Natural killer cell (primary cell): ENCODE data around the gene CTNNA2. TPM values are rescaled to one million over a fixed set of nuclear protein-coding genes. Genes with fewer than 3 reads are reported as not detected.

Experiments
- ATAC-seq, 3 donors: fragments of 150-1000 bp in 2 of 3; fragments of 200-7000 bp in 1 of 3; cut with Tn5 transposase; 1 replicate in 1 of 3; 2 replicates in 2 of 3; pipeline ENCODE4 v1.10.0; 2021; ENCODE audit warnings: mild to moderate bottlenecking in 2 of 3, moderate library complexity in 2 of 3
- DNase-seq, 2 donors: peaks; one replicate each; pipeline versions ENCODE4 v3.0.0 to v3.0.0-alpha.2; 2013 to 2021; ENCODE audit warnings: mixed read lengths in 1 of 2
- H3K27ac ChIP-seq: one replicate; pipeline ENCODE4 v1.5.1; 2013; ENCODE audit warnings: mild to moderate bottlenecking, low read length
- H3K27me3 ChIP-seq: one replicate; pipeline ENCODE4 v1.6.1; 2013; ENCODE audit warnings: low read length; ENCODE audit not compliant: control insufficient read depth, insufficient read depth
- H3K36me3 ChIP-seq: one replicate; pipeline ENCODE4 v1.6.1; 2013; ENCODE audit warnings: low read length; ENCODE audit not compliant: control insufficient read depth, insufficient read depth
- H3K4me1 ChIP-seq: one replicate; pipeline ENCODE4 v1.6.1; 2013; ENCODE audit warnings: low read length; ENCODE audit not compliant: control insufficient read depth, insufficient read depth
- H3K4me3 ChIP-seq: one replicate; pipeline ENCODE4 v1.5.1; 2013; ENCODE audit warnings: low read length
- H3K9me3 ChIP-seq: one replicate; pipeline ENCODE4 v1.6.1; 2013; ENCODE audit warnings: low read length; ENCODE audit not compliant: control insufficient read depth, insufficient read depth
- H3K27ac Mint-ChIP-seq, 2 donors: one replicate each; pipeline ENCODE4 v1.8.0; 2022; ENCODE audit warnings: mild to moderate bottlenecking in 2 of 2, mixed read lengths in 2 of 2, moderate library complexity in 1 of 2
- H3K27me3 Mint-ChIP-seq, 2 donors: one replicate each; pipeline ENCODE4 v1.8.0; 2022; ENCODE audit warnings: low read depth in 2 of 2, mixed read lengths in 2 of 2
- H3K36me3 Mint-ChIP-seq: one replicate; pipeline ENCODE4 v1.8.0; 2022; ENCODE audit warnings: mixed read lengths
- H3K4me1 Mint-ChIP-seq, 2 donors: one replicate each; pipeline ENCODE4 v1.8.0; 2022; ENCODE audit warnings: mixed read lengths in 2 of 2
- H3K4me3 Mint-ChIP-seq: one replicate; pipeline ENCODE4 v1.8.0; 2022; ENCODE audit warnings: mild to moderate bottlenecking, moderate library complexity, mixed read lengths
- H3K9me3 Mint-ChIP-seq, 2 donors: one replicate each; pipeline ENCODE4 v1.8.0; 2022; ENCODE audit warnings: mixed read lengths in 2 of 2
- CTCF ChIP-seq: fragments of 200-600 bp; IDR thresholded peaks from one replicate; pipeline ENCODE4 v1.8.0; 2022; ENCODE audit warnings: antibody characterized with exemption
- WGBS: methylation state at CpG from one replicate; pipeline ENCODE4 v1.1.7; 2013; ENCODE audit warnings: missing lambda C conversion rate; ENCODE audit not compliant: insufficient coverage; 5-methylcytosine and 5-hydroxymethylcytosine counted together
- intact Hi-C: fragments of 100-400 bp; cut with micrococcal nuclease; formaldehyde crosslinking; loops from one replicate; pipeline ENCODE4 v1.14.2; 2022
- total RNA-seq, 4 donors: library from RNA; stranded (reverse); fragments of 120-200 nt in 1 of 4; gene quantifications; one replicate each; pipeline versions ENCODE4 v1.2.3 to v1.2.4, GENCODE V29; 2013 to 2022

CTNNA2 gene
- total RNA-seq, 3 donors from 2014 or later (not counting 1 experiment from before 2014, with no cell fraction given) = not detected

- Histone ChIP-seq H3K4me1 (no peaks in the 10 kb centered on the region), H3K36me3 (no peaks in the 10 kb centered on the region), H3K9me3 (no peaks in the 10 kb centered on the region), H3K27me3 (no peaks in the 10 kb centered on the region), H3K4me3 (no peak overlapping the region), H3K27ac (no peak overlapping the region)
- Mint-ChIP-seq H3K4me1 (no peaks in the 10 kb centered on the region), H3K27ac (no peak overlapping the region), H3K9me3 (peaks cover 5 to 14% of the 10 kb centered on the region in 2 donors), H3K36me3 (no peaks in the 10 kb centered on the region), H3K4me3 (no peak overlapping the region), H3K27me3 (no peaks in the 10 kb centered on the region)
- no peak for DNase-seq
- no peak for ATAC-seq
- TF ChIP-seq CTCF = no peak
- WGBS = 56% methylated on average over 4 of the region's 4 CpGs
- intact Hi-C loops = no loop called here
Observed at GRCh38 chr2:80114812-80115211, 602.0 kb downstream of the CTNNA2 start.

- H3K27me3 Mint-ChIP-seq = no peaks in the 10 kb centered on the region
- H3K9me3 Mint-ChIP-seq = peaks cover 5 to 18% of the 10 kb centered on the region in 2 donors
- Histone ChIP-seq H3K36me3 (no peaks in the 10 kb centered on the region), H3K27me3 (no peaks in the 10 kb centered on the region), H3K4me3 (no peak overlapping the region), H3K9me3 (no peaks in the 10 kb centered on the region), H3K27ac (no peak overlapping the region), H3K4me1 (no peaks in the 10 kb centered on the region)
- no peak for DNase-seq
- intact Hi-C loops = no loop called here
- no peaks in the 10 kb centered on the region for H3K4me1 Mint-ChIP-seq
- H3K4me3 Mint-ChIP-seq = no peak overlapping the region
- no peak for ATAC-seq
- H3K36me3 Mint-ChIP-seq = no peaks in the 10 kb centered on the region
- no peak overlapping the region for H3K27ac Mint-ChIP-seq
- no peak for TF ChIP-seq CTCF
Observed at GRCh38 chr2:80117401-80117800, 604.5 kb downstream of the CTNNA2 start.

GRCh38 chr2:80120866-80121265 lies 608.0 kb downstream of the CTNNA2 start:
- no peak for DNase-seq
- 95% methylated on average over 2 of the region's 3 CpGs for WGBS
- H3K4me1 Mint-ChIP-seq = no peaks in the 10 kb centered on the region
- H3K4me1 ChIP-seq = no peaks in the 10 kb centered on the region
- peaks cover 9 to 21% of the 10 kb centered on the region in 2 donors for H3K9me3 Mint-ChIP-seq
- TF ChIP-seq CTCF = no peak
- ATAC-seq = no peak
- no peak overlapping the region for H3K4me3 Mint-ChIP-seq
- H3K4me3 ChIP-seq = no peak overlapping the region
- H3K27ac ChIP-seq = no peak overlapping the region
- intact Hi-C loops = no loop called here
- no peaks in the 10 kb centered on the region for H3K36me3 ChIP-seq
- H3K9me3 ChIP-seq = peaks cover 4% of the 10 kb centered on the region
- no peak overlapping the region for H3K27ac Mint-ChIP-seq
- no peaks in the 10 kb centered on the region for H3K36me3 Mint-ChIP-seq
- H3K27me3 ChIP-seq = no peaks in the 10 kb centered on the region
- H3K27me3 Mint-ChIP-seq = no peaks in the 10 kb centered on the region

GRCh38 chr2:80122675-80123074 lies 609.8 kb downstream of the CTNNA2 start:
- Histone ChIP-seq H3K27ac (no peak overlapping the region), H3K36me3 (no peaks in the 10 kb centered on the region), H3K4me3 (no peak overlapping the region), H3K4me1 (no peaks in the 10 kb centered on the region), H3K9me3 (peaks cover 4% of the 10 kb centered on the region), H3K27me3 (no peaks in the 10 kb centered on the region)
- TF ChIP-seq CTCF = no peak
- intact Hi-C loops = no loop called here
- Mint-ChIP-seq H3K27me3 (no peaks in the 10 kb centered on the region), H3K4me3 (no peak overlapping the region), H3K36me3 (no peaks in the 10 kb centered on the region), H3K4me1 (no peaks in the 10 kb centered on the region), H3K9me3 (peaks cover 16 to 17% of the 10 kb centered on the region in 2 donors), H3K27ac (no peak overlapping the region)
- ATAC-seq = no peak
- no peak for DNase-seq
- WGBS = 88% methylated on average over 5 of the region's 5 CpGs
